HepG2 (cell line): ENCODE data around the gene CACNB4. TPM values are rescaled to one million over a fixed set of nuclear protein-coding genes. Genes with fewer than 3 reads are reported as not detected.

Source experiments
- CEBPG ChIP-seq: IDR thresholded peaks from 2 replicates; pipeline ENCODE4 v1.6.1; 2016
- EZH2 ChIP-seq: conservative IDR thresholded peaks from 2 replicates; pipeline ENCODE4 v1.6.1; 2012; ENCODE audit warnings: mild to moderate bottlenecking, low read depth, low read length, moderate library complexity
- HES4 ChIP-seq: sonication (generic); formaldehyde crosslinking; IDR thresholded peaks from 2 replicates; pipeline ENCODE4 v1.9.0; 2021; ENCODE audit warnings: mild to moderate bottlenecking, missing genetic modification reagents, borderline replicate concordance
- MXD4 ChIP-seq: IDR thresholded peaks from 2 replicates; pipeline ENCODE4 v1.6.1; 2016; ENCODE audit warnings: mild to moderate bottlenecking, missing biosample characterization, missing genetic modification reagents
- SOX13 ChIP-seq, 3 experiments: fragments of 450-650 bp in 1 of 3; sonication (generic) in 1 of 3; formaldehyde crosslinking in 1 of 3; IDR thresholded peaks in 2 of 3; conservative IDR thresholded peaks in 1 of 3; 2 replicates each; pipeline versions ENCODE4 v1.5.0 to v1.6.1; 2016 to 2020; ENCODE audit warnings: antibody characterized with exemption in 1 of 3, mild to moderate bottlenecking in 1 of 3, missing compliant biosample characterization in 1 of 3, missing genetic modification reagents in 1 of 3, moderate library complexity in 1 of 3
- SOX6 ChIP-seq, 2 experiments: fragments of 450-650 bp in 1 of 2; sonication (generic) in 1 of 2; formaldehyde crosslinking in 1 of 2; IDR thresholded peaks; 2 replicates each; pipeline versions ENCODE4 v1.4.0 to v1.6.1; 2017 to 2020; ENCODE audit warnings: antibody characterized with exemption in 1 of 2, mild to moderate bottlenecking in 1 of 2, missing genetic modification reagents in 1 of 2
- THAP11 ChIP-seq: IDR thresholded peaks from 2 replicates; pipeline ENCODE4 v1.6.1; 2016; ENCODE audit warnings: missing biosample characterization, missing genetic modification reagents
- TRIM24 ChIP-seq: sonication (generic); formaldehyde crosslinking; IDR thresholded peaks from 2 replicates; pipeline ENCODE4 v1.8.0; 2022; ENCODE audit warnings: mild to moderate bottlenecking, missing genetic modification reagents
- ZNF124 ChIP-seq: sonication (generic); formaldehyde crosslinking; IDR thresholded peaks from 2 replicates; pipeline ENCODE4 v1.4.0; 2020; ENCODE audit warnings: missing genetic modification reagents
- ZNF207 ChIP-seq: fragments of 450-650 bp; IDR thresholded peaks from 2 replicates; pipeline ENCODE4 v1.6.1; 2016; ENCODE audit warnings: antibody characterized with exemption, borderline replicate concordance
- ZNF350 ChIP-seq: sonication (generic); formaldehyde crosslinking; IDR thresholded peaks from 2 replicates; pipeline ENCODE4 v1.4.0; 2020; ENCODE audit warnings: mild to moderate bottlenecking, low read depth, missing genetic modification reagents, borderline replicate concordance
- ZNF496 ChIP-seq: sonication (generic); formaldehyde crosslinking; IDR thresholded peaks from 2 replicates; pipeline ENCODE4 v1.8.1; 2023; ENCODE audit warnings: mild to moderate bottlenecking, moderate library complexity, missing genetic modification reagents; ENCODE audit not compliant: insufficient replicate concordance
- ZNF660 ChIP-seq: sonication (generic); formaldehyde crosslinking; IDR thresholded peaks from 2 replicates; pipeline ENCODE4 v1.5.1; 2020; ENCODE audit warnings: mild to moderate bottlenecking, low read depth, missing genetic modification reagents, borderline replicate concordance
- ZNF777 ChIP-seq: sonication (generic); formaldehyde crosslinking; IDR thresholded peaks from 2 replicates; pipeline ENCODE4 v1.4.0; 2020; ENCODE audit warnings: missing genetic modification reagents
- ZNF878 ChIP-seq: sonication (generic); formaldehyde crosslinking; IDR thresholded peaks from 2 replicates; pipeline ENCODE4 v1.8.1; 2023; ENCODE audit warnings: mild to moderate bottlenecking, missing genetic modification reagents, moderate library complexity
- ZSCAN9 ChIP-seq: IDR thresholded peaks from 2 replicates; pipeline ENCODE4 v1.6.1; 2016; ENCODE audit warnings: borderline replicate concordance
- polyA plus RNA-seq, 8 experiments: library from polyadenylated mRNA; depleted of rRNA in 3 of 8; stranded (reverse) in 7 of 8; unstranded in 1 of 8; fragments of >200 nt; fragmentation: Illumina TruSeq in 4 of 8; extraction: Trizol in 4 of 8; gene quantifications; 2 replicates each; pipeline versions ENCODE4 v1.2.1 to v1.2.3, GENCODE V29; 2011 to 2016; ENCODE audit warnings: low read depth in 4 of 8, missing spikeins in 1 of 8, mixed read lengths in 1 of 8; ENCODE audit not compliant: insufficient read depth in 1 of 8
- total RNA-seq, 5 experiments: library from RNA; depleted of rRNA; stranded (reverse); fragments of >200 nt; fragmentation: Illumina TruSeq; extraction: Trizol; gene quantifications; 2 replicates each; pipeline ENCODE4 v1.2.3, GENCODE V29; 2016; ENCODE audit warnings: low read depth in 1 of 5
- TF ChIP-seq, protein P1 (sequence below): IDR thresholded peaks from 2 replicates; pipeline ENCODE4 v1.6.1; 2016; ENCODE audit warnings: low read depth
- TF ChIP-seq, protein P2 (sequence below): sonication (generic); formaldehyde crosslinking; IDR thresholded peaks from 2 replicates; pipeline ENCODE4 v1.5.1; 2020; ENCODE audit warnings: mild to moderate bottlenecking, missing genetic modification reagents, borderline replicate concordance
- TF ChIP-seq, protein P3 (sequence below): sonication (generic); formaldehyde crosslinking; conservative IDR thresholded peaks from 2 replicates; pipeline ENCODE4 v1.4.0; 2020; ENCODE audit warnings: mild to moderate bottlenecking, missing genetic modification reagents, moderate library complexity
- TF ChIP-seq, protein P4 (sequence below): sonication (generic); formaldehyde crosslinking; IDR thresholded peaks from 2 replicates; pipeline ENCODE4 v1.5.0; 2020; ENCODE audit warnings: missing genetic modification reagents

The CACNB4 gene
- total and polyA plus RNA-seq, 2 of the 13 experiments (the other 11 are each of a cell fraction or from before 2014, with no cell fraction given): 5.1 to 14.3 TPM

DNA sequence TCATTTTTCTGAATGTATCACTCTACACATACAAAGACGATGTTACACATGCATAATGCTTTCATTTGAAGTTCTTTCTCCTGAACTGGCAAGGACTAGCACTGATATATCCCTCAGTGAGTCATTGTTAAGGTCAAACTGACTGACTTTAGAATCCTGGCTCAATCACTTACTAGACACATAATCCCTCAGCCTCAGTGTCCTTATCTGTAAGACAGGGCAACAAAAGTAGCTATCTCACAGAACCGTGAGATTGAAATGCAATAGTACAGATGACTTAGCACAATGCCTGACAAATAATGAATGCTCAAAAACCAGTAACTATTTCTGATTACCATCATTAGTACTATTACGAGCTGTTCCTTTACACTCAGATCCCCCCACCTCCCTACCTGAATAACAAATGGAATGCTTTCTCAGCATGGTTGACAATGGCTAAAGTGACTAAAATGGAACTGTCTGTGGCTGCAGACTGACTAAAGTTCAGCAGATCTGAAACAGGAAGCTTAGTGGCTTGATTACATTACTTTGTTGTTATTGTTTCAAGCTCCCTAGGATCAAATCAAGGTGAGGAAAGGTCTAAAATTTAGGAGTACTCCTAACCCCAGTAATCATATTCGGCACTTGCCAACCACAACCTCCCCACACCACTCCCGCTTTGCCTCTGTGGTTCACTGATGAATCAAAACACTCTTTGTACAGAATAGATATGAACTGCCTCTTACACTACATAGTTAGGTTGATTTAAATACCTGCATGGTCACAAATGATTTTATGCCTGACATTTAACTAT, 35.8 kb upstream of the CACNB4 start (continued):
- no peak for TF ChIP-seq CEBPG (CRISPR knock-in tag)
- no peak for TF ChIP-seq THAP11 (CRISPR knock-in tag)
- no peak for TF ChIP-seq SOX13 (IDR thresholded peaks at IDR 0.05)
- TF ChIP-seq SOX13 (CRISPR knock-in tag; conservative IDR thresholded peaks at IDR 0.05 in 1 of 2, IDR thresholded peaks at IDR 0.05 in 1 of 2): 0 out of 4 replicates have a peak, but pooled peaks of 1 of the 2 experiments have one; percentile 19
- no peak for TF ChIP-seq MXD4 (CRISPR knock-in tag)
- no peak for TF ChIP-seq HES4 (CRISPR knock-in tag)
- TF ChIP-seq, protein P1, sequence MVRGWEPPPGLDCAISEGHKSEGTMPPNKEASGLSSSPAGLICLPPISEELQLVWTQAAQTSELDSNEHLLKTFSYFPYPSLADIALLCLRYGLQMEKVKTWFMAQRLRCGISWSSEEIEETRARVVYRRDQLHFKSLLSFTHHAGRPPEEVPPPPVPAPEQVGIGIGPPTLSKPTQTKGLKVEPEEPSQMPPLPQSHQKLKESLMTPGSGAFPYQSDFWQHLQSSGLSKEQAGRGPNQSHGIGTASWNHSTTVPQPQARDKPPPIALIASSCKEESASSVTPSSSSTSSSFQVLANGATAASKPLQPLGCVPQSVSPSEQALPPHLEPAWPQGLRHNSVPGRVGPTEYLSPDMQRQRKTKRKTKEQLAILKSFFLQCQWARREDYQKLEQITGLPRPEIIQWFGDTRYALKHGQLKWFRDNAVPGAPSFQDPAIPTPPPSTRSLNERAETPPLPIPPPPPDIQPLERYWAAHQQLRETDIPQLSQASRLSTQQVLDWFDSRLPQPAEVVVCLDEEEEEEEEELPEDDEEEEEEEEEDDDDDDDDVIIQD: 0 out of 2 replicates have a peak, but pooled peaks have one; percentile 39
- no peak for TF ChIP-seq TRIM24 (CRISPR knock-in tag)
- TF ChIP-seq, protein P2, sequence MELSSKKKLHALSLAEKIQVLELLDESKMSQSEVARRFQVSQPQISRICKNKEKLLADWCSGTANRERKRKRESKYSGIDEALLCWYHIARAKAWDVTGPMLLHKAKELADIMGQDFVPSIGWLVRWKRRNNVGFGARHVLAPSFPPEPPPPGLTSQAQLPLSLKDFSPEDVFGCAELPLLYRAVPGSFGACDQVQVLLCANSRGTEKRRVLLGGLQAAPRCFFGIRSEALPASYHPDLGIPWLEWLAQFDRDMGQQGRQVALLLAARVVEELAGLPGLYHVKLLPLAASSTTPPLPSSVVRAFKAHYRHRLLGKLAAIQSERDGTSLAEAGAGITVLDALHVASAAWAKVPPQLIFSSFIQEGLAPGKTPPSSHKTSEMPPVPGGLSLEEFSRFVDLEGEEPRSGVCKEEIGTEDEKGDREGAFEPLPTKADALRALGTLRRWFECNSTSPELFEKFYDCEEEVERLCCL: no peak
- TF ChIP-seq ZSCAN9 (CRISPR knock-in tag): no peak
- TF ChIP-seq ZNF350: no peak
- no peak for TF ChIP-seq ZNF207
- TF ChIP-seq ZNF660 (CRISPR knock-in tag): no peak
- TF ChIP-seq ZNF878 (CRISPR knock-in tag): no peak
- TF ChIP-seq, protein P3, sequence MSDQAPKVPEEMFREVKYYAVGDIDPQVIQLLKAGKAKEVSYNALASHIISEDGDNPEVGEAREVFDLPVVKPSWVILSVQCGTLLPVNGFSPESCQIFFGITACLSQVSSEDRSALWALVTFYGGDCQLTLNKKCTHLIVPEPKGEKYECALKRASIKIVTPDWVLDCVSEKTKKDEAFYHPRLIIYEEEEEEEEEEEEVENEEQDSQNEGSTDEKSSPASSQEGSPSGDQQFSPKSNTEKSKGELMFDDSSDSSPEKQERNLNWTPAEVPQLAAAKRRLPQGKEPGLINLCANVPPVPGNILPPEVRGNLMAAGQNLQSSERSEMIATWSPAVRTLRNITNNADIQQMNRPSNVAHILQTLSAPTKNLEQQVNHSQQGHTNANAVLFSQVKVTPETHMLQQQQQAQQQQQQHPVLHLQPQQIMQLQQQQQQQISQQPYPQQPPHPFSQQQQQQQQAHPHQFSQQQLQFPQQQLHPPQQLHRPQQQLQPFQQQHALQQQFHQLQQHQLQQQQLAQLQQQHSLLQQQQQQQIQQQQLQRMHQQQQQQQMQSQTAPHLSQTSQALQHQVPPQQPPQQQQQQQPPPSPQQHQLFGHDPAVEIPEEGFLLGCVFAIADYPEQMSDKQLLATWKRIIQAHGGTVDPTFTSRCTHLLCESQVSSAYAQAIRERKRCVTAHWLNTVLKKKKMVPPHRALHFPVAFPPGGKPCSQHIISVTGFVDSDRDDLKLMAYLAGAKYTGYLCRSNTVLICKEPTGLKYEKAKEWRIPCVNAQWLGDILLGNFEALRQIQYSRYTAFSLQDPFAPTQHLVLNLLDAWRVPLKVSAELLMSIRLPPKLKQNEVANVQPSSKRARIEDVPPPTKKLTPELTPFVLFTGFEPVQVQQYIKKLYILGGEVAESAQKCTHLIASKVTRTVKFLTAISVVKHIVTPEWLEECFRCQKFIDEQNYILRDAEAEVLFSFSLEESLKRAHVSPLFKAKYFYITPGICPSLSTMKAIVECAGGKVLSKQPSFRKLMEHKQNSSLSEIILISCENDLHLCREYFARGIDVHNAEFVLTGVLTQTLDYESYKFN (CRISPR knock-in tag): peak; percentile 51; the same call in 1 of the 2 replicates
- TF ChIP-seq ZNF496: no peak
- no peak for TF ChIP-seq ZNF777 (CRISPR knock-in tag)
- TF ChIP-seq, protein P4, sequence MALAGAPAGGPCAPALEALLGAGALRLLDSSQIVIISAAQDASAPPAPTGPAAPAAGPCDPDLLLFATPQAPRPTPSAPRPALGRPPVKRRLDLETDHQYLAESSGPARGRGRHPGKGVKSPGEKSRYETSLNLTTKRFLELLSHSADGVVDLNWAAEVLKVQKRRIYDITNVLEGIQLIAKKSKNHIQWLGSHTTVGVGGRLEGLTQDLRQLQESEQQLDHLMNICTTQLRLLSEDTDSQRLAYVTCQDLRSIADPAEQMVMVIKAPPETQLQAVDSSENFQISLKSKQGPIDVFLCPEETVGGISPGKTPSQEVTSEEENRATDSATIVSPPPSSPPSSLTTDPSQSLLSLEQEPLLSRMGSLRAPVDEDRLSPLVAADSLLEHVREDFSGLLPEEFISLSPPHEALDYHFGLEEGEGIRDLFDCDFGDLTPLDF (CRISPR knock-in tag): no peak
- no peak for TF ChIP-seq EZH2
- no peak for TF ChIP-seq ZNF124
- no peak for TF ChIP-seq SOX6 (IDR thresholded peaks at IDR 0.05)
- peak; percentile 51; the same call in 1 of the 2 replicates for TF ChIP-seq SOX6 (CRISPR knock-in tag; IDR thresholded peaks at IDR 0.05)
